Body of pancreas (tissue), 4 donors: ENCODE results near the gene PCDH9. TPM values are rescaled to one million over a fixed set of nuclear protein-coding genes. Genes with fewer than 3 reads are reported as not detected.
A peak's percentile ranks its signal among the peaks of the same experiment; 100 is the strongest.

Experiments used
- ATAC-seq: fragments of 150-250 bp; one replicate; pipeline ENCODE4 v1.9.1; 2016
- DNase-seq, 4 donors: peaks; one replicate each; pipeline ENCODE4 v3.0.0-alpha.2; 2019
- H3K27ac ChIP-seq, 4 donors: fragments of 200-600 bp; sonication (generic); 1 replicate in 3 of 4; 2 replicates in 1 of 4; pipeline versions ENCODE4 v1.5.1 to v1.6.1; 2016 to 2019; ENCODE audit warnings: mild to moderate bottlenecking in 1 of 4, mixed read lengths in 1 of 4, moderate library complexity in 1 of 4
- H3K27me3 ChIP-seq, 2 donors: fragments of 200-600 bp; sonication (generic); one replicate each; pipeline ENCODE4 v1.6.0; 2016; ENCODE audit warnings: mild to moderate bottlenecking in 1 of 2
- H3K36me3 ChIP-seq, 2 donors: fragments of 200-600 bp; sonication (generic); replicated peaks in 1 of 2; 2 replicates each; pipeline ENCODE4 v1.5.1; 2016; ENCODE audit warnings: low read depth in 2 of 2; ENCODE audit not compliant: insufficient read depth in 1 of 2
- H3K4me1 ChIP-seq: fragments of 200-600 bp; sonication (generic); one replicate; pipeline ENCODE4 v1.6.0; 2016
- H3K4me3 ChIP-seq, 2 donors: fragments of 200-600 bp; sonication (generic); 1 replicate in 1 of 2; 2 replicates in 1 of 2; pipeline ENCODE4 v1.5.1; 2016 to 2019
- H3K9me3 ChIP-seq, 3 donors: fragments of 200-600 bp; sonication (generic); 1 replicate in 2 of 3; 2 replicates in 1 of 3; pipeline ENCODE4 v1.5.1; 2016
- POLR2A ChIP-seq, 3 donors: fragments of 450-650 bp; IDR thresholded peaks; one replicate each; pipeline ENCODE4 v1.6.1; 2016; ENCODE audit warnings: antibody characterized with exemption in 3 of 3, mild to moderate bottlenecking in 2 of 3
- WGBS, 2 donors: methylation state at CpG; one replicate each; pipeline ENCODE4 v1.1.5; 2017; 5-methylcytosine and 5-hydroxymethylcytosine counted together
- intact Hi-C: fragments of 100-400 bp; cut with DNase I; formaldehyde crosslinking; loops from one replicate; pipeline ENCODE4 v1.15.1; 2023
- total RNA-seq, 2 donors: library from RNA; depleted of rRNA; stranded (reverse); fragments of >200 nt; gene quantifications; one replicate each; pipeline ENCODE4 v1.1.0, GENCODE V29; 2016
- TF ChIP-seq, protein P1 (sequence below), 7 experiments: fragments of 450-650 bp in 4 of 7; fragments of 200-600 bp in 3 of 7; sonication (generic) in 3 of 7; IDR thresholded peaks; one replicate each; pipeline ENCODE4 v1.5.1; 2016 to 2019; ENCODE audit warnings: antibody characterized with exemption in 7 of 7

Gene PCDH9
- total RNA-seq, 2 donors from 2014 or later, result 3.6 to 3.9 TPM

DNA sequence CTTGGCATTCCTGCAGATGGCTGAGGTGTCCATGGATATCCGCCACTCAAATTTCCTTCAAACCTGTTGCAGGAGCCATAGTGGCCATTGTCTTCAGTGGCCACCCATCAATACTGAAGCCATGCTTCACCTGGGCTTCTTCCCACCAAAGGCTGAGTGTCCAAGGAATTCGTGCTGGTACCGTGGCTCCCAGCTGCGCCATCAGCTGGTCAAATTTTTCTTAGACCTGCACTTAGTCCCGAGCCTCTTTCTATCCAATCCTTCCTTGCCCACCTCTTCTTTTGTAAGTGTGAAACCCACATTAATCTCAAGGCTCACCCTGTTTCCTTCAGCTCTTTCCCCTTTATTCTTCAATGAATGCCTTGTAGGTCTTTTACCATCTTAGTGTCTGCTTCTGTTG lies 152.1 kb downstream of the PCDH9 start:
- no peaks in the 10 kb centered on the region for H3K27me3 ChIP-seq
- ATAC-seq (no peak), DNase-seq (no peak)
- H3K27ac ChIP-seq, result no peak overlapping the region
- no peaks in the 10 kb centered on the region for H3K36me3 ChIP-seq
- WGBS, 2 donors, result 79 to 84% methylated on average over 5 of the region's 5 CpGs
- H3K4me3 ChIP-seq, result no peak overlapping the region
- H3K9me3 ChIP-seq, result no peaks in the 10 kb centered on the region
- no peaks in the 10 kb centered on the region for H3K4me1 ChIP-seq
- no peak for TF ChIP-seq POLR2A (IDR thresholded peaks at IDR 0.05)
- intact Hi-C loops, result no loop called here

DNA sequence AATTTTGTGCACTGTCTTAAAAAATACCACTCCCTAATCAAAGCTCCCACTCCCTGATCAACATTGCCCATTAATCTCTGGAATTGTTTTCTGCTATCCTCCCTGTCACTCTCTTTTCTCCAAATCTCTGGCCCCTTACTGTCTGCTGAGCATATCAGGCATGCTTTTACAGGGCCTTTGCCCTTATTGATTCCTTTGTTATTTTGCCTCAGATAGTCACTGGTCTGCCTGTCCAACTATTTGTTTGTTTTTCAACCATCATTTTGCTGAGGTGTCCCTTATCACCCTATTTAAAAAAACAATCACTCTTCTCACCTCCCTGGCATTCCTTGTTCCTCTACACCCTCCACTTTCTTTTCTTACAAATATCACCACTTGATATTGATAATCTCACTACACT lies 153.0 kb downstream of the PCDH9 start:
- DNase-seq, result no peak
- Histone ChIP-seq H3K4me1 (no peaks in the 10 kb centered on the region), H3K36me3 (no peaks in the 10 kb centered on the region), H3K4me3 (no peak overlapping the region), H3K27me3 (no peaks in the 10 kb centered on the region), H3K27ac (no peak overlapping the region), H3K9me3 (no peaks in the 10 kb centered on the region)
- intact Hi-C loops, result no loop called here
- no peak for TF ChIP-seq POLR2A (IDR thresholded peaks at IDR 0.05)
- TF ChIP-seq, protein P1, sequence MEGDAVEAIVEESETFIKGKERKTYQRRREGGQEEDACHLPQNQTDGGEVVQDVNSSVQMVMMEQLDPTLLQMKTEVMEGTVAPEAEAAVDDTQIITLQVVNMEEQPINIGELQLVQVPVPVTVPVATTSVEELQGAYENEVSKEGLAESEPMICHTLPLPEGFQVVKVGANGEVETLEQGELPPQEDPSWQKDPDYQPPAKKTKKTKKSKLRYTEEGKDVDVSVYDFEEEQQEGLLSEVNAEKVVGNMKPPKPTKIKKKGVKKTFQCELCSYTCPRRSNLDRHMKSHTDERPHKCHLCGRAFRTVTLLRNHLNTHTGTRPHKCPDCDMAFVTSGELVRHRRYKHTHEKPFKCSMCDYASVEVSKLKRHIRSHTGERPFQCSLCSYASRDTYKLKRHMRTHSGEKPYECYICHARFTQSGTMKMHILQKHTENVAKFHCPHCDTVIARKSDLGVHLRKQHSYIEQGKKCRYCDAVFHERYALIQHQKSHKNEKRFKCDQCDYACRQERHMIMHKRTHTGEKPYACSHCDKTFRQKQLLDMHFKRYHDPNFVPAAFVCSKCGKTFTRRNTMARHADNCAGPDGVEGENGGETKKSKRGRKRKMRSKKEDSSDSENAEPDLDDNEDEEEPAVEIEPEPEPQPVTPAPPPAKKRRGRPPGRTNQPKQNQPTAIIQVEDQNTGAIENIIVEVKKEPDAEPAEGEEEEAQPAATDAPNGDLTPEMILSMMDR (IDR thresholded peaks at IDR 0.05), result no peak
- ATAC-seq, result no peak

DNA sequence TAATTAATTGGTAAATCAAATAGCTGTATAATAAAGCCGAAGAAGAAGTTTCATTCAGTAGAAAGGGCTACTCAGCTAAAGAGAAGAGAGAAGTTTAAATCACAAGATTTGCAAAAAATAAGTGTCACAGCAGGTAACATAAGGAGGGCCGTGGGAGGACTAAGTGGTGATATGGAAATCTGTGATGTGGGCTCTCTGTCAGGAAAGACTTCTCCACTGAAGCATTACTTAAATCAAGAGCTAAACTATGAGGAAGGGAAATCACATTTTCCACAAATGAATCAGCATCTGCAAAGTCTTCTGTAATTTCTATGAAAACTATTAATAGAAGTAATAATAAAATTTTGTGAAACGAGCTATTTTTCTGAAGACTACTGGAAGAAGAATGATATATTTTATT lies 153.8 kb downstream of the PCDH9 start:
- Histone ChIP-seq H3K27me3 (no peaks in the 10 kb centered on the region), H3K27ac (no peak overlapping the region), H3K9me3 (no peaks in the 10 kb centered on the region), H3K36me3 (no peaks in the 10 kb centered on the region), H3K4me3 (no peak overlapping the region), H3K4me1 (no peaks in the 10 kb centered on the region)
- ATAC-seq (no peak), DNase-seq (no peak)
- intact Hi-C loops, result no loop called here
- TF ChIP-seq, protein P1 (IDR thresholded peaks at IDR 0.05), result no peak
- no peak for TF ChIP-seq POLR2A (IDR thresholded peaks at IDR 0.05)
- WGBS, 2 donors, result 78 to 81% methylated on average over 3 of the region's 3 CpGs

DNA sequence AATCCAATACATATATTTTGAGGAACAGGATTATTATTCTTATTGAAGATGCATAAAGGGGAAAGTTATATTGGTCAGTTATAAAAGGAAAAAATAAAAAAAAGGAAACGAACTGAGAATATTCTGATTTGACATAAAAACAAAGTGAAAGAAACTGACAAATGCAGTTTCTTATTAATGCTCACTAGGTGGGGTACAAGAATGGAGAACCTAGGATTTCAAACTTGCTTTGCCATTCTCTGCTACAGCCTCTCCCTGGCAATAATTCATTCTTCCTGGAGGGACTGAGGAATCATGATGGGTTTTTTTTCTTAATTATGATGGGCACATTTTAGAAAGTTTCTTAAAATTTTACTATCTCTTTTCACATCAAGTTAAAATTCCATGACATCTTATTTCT lies 154.9 kb downstream of the PCDH9 start:
- ATAC-seq, result no peak
- Histone ChIP-seq H3K4me3 (no peak overlapping the region), H3K27me3 (no peaks in the 10 kb centered on the region), H3K27ac (no peak overlapping the region), H3K36me3 (no peaks in the 10 kb centered on the region), H3K4me1 (no peaks in the 10 kb centered on the region), H3K9me3 (no peaks in the 10 kb centered on the region)
- 13% methylated on average over 1 of the region's 1 CpG for WGBS, 2 donors
- no peak for TF ChIP-seq POLR2A (IDR thresholded peaks at IDR 0.05)
- TF ChIP-seq, protein P1 (IDR thresholded peaks at IDR 0.05), result peak in 4 of 7 experiments; percentile 6 to 22 (median 18)
- DNase-seq, result no peak
- intact Hi-C loops, result no loop called here

DNA sequence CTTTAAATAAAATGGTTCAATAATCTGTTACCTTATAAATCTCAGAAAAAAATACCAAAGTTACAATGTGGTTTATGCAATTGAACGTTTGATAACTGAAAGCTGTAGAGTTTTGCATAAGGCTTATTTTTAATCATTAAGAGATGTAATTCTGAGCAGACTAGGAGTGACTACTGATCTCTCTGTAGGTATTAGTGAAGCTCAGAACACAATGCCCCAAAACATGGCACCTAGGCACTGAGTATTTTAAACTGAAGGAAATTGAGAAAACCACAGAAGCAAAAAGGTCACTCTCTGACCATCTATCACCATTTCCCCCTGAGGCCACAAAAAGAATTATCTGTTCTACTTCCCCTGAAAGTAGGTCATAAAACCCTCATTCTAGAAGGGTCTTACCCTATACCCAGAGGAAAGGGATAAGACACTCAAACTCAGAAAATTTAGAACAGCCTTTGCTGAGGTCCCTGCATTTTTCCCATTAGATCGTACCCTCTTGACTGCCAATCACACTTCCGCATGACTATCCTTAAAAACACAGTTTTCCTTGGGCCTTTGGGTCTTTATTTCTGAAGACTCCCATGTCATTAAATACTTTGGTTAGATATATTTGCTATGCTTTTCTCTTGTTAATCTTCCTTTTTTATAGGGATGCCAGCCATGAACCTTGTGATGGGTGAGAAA lies 158.1 kb downstream of the PCDH9 start:
- intact Hi-C loops, result no loop called here

More for the DNA sequence above, 158.1 kb downstream of the PCDH9 start:
- WGBS, 2 donors, result 83 to 84% methylated on average over 3 of the region's 3 CpGs
- TF ChIP-seq, protein P1 (IDR thresholded peaks at IDR 0.05), result no peak
- TF ChIP-seq POLR2A (IDR thresholded peaks at IDR 0.05), result no peak
- H3K4me1 ChIP-seq, result no peaks in the 10 kb centered on the region
- no peak overlapping the region for H3K27ac ChIP-seq
- ATAC-seq, result no peak
- no peaks in the 10 kb centered on the region for H3K36me3 ChIP-seq
- H3K27me3 ChIP-seq, result no peaks in the 10 kb centered on the region
- H3K4me3 ChIP-seq, result no peak overlapping the region
- no peak for DNase-seq
- H3K9me3 ChIP-seq, result no peaks in the 10 kb centered on the region
